NCI-H345 (cell line): ENCODE data around the gene SUGCT.
"Not testable (repeated sequence)": the region's sequence is repeated elsewhere in the genome, so short reads cannot be mapped to it uniquely, and the experiment has no call there.

Experiments used
- DNase-seq: peaks from one replicate; lab custom pipeline; 2025; lab: John Stamatoyannopoulos, UW

The SUGCT gene

GRCh38 chr7:40139891-40140290 is 5.1 kb downstream of the SUGCT start:
- not testable (repeated sequence) for DNase-seq

GRCh38 chr7:40141916-40142315 is 7.1 kb downstream of the SUGCT start:
- not testable (repeated sequence) for DNase-seq

- not testable (repeated sequence) for DNase-seq
Observed at GRCh38 chr7:40145596-40146130, 10.9 kb downstream of the SUGCT start.

- no peak for DNase-seq
Observed at GRCh38 chr7:40147371-40148246, 12.8 kb downstream of the SUGCT start.

GRCh38 chr7:40148247-40148580 is 13.4 kb downstream of the SUGCT start:
- not testable (repeated sequence) for DNase-seq

GRCh38 chr7:40148671-40149070 is 13.9 kb downstream of the SUGCT start:
- no peak for DNase-seq

- no peak for DNase-seq
Observed at GRCh38 chr7:40151504-40151903, 16.7 kb downstream of the SUGCT start.

- no peak for DNase-seq
Observed at GRCh38 chr7:40156988-40157387, 22.2 kb downstream of the SUGCT start.

GRCh38 chr7:40162516-40162915 is 27.7 kb downstream of the SUGCT start:
- no peak for DNase-seq

- DNase-seq: no peak
Observed at GRCh38 chr7:40165216-40165615, 30.4 kb downstream of the SUGCT start.

GRCh38 chr7:40167291-40167690 is 32.5 kb downstream of the SUGCT start:
- DNase-seq: no peak

GRCh38 chr7:40168266-40168665 is 33.5 kb downstream of the SUGCT start:
- DNase-seq: not testable (repeated sequence)

GRCh38 chr7:40173121-40173520 is 38.3 kb downstream of the SUGCT start:
- DNase-seq: not testable (repeated sequence)

GRCh38 chr7:40175256-40175655 is 40.5 kb downstream of the SUGCT start:
- DNase-seq: not testable (repeated sequence)

GRCh38 chr7:40175725-40176510 is 41.1 kb downstream of the SUGCT start:
- no peak for DNase-seq

- DNase-seq: no peak
Observed at GRCh38 chr7:40177071-40177470, 42.3 kb downstream of the SUGCT start.

- DNase-seq: no peak
Observed at GRCh38 chr7:40182452-40182851, 47.6 kb downstream of the SUGCT start.

GRCh38 chr7:40186586-40186985 is 51.8 kb downstream of the SUGCT start:
- DNase-seq: no peak

GRCh38 chr7:40192036-40192435 is 57.2 kb downstream of the SUGCT start:
- DNase-seq: no peak

GRCh38 chr7:40194745-40195144 is 59.9 kb downstream of the SUGCT start:
- no peak for DNase-seq

- no peak for DNase-seq
Observed at GRCh38 chr7:40197527-40197926, 62.7 kb downstream of the SUGCT start.

GRCh38 chr7:40199076-40199802 is 64.4 kb downstream of the SUGCT start:
- no peak for DNase-seq
